T-helper 1 cell treated with Interleukin-12 subunit alpha and Interleukin-12 subunit beta and Interleukin-4 antibody, amounts not matched to agents 30 ng/mL and 1 ng/mL, for 36 hours (primary cell): Measurements from ENCODE around the gene GCNT3. TPM values are rescaled to one million over a fixed set of nuclear protein-coding genes. Genes with fewer than 3 reads are reported as not detected.

Source experiments
- intact Hi-C: fragments of 100-400 bp; cut with micrococcal nuclease; formaldehyde crosslinking; loops from one replicate; pipeline ENCODE4 v1.15.1; 2024
- total RNA-seq: library from RNA; stranded (reverse); gene quantifications from 2 replicates; pipeline ENCODE4 v1.2.3, GENCODE V29; 2022

The GCNT3 gene, protein sequence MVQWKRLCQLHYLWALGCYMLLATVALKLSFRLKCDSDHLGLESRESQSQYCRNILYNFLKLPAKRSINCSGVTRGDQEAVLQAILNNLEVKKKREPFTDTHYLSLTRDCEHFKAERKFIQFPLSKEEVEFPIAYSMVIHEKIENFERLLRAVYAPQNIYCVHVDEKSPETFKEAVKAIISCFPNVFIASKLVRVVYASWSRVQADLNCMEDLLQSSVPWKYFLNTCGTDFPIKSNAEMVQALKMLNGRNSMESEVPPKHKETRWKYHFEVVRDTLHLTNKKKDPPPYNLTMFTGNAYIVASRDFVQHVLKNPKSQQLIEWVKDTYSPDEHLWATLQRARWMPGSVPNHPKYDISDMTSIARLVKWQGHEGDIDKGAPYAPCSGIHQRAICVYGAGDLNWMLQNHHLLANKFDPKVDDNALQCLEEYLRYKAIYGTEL
- total RNA-seq = not detected in 2 replicates

- intact Hi-C loops = no loop called here
These were observed at the start of gene GCNT3 for GRCh38 chr15:59611276-59612260. Gene GCNT3 (plus strand): TSS chr15:59611783. CDS start chr15:59618239, 6,456 bp downstream.

DNA sequence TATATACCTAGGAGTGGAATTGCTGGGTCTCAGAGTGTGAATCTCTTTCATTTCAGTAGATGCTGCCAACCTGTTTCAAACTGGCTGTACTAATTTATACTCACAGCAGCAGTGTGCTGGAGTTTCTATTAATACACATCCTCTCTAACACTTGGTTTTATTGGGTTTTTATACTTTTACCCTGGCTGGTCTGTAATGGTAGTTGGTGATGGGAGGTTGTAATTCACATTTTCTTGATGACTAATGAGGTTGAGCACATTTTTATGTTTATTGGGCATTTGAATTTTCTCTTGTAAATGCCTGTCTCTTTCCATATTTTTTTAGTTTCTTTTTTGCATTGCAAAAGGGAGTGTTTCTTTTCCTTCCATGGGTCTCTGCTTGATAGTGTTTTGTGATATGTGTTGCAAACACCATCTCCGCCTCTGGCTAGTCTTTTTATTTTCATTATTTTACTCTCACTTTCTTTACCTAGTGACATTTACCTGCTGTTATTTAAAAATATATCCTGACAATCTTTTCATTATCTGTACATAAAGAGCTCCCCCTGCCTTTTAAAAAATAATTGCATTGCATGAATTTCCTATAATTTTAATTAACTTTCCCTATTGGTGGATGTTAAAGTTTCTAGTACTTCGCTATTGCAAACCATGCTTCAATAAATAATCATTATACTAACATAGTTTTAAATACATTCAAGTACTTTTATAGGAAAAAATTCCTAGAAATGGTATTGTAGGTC lies 49.0 kb upstream of the GCNT3 start:
- intact Hi-C loops = loop anchor here (2.0 kb wide), 1 partner anchor 30 kb away; no protein-coding TSS in a partner anchor

- intact Hi-C loops = no loop called here
These were observed 46.3 kb upstream of the GCNT3 start for GRCh38 chr15:59565299-59565698.

DNA sequence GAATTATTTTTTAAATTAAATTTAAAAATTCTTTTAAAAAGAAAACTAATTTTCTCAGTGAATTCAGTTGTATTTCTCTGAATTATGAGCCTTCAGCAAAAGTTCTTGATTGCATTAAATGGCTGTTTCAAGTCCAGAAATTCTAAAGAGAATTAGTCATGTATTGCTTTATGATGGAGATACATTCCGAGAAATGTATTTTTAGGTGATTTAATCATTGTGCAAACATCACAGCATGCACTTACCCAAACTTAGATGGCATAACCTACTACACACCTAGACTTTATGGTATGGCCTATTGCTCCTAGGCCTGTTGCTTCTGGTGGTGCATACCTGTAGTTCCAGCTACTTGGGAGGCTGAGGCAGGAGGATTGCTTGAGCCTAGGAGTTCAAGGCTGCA lies 44.3 kb upstream of the GCNT3 start:
- intact Hi-C loops = no loop called here

DNA sequence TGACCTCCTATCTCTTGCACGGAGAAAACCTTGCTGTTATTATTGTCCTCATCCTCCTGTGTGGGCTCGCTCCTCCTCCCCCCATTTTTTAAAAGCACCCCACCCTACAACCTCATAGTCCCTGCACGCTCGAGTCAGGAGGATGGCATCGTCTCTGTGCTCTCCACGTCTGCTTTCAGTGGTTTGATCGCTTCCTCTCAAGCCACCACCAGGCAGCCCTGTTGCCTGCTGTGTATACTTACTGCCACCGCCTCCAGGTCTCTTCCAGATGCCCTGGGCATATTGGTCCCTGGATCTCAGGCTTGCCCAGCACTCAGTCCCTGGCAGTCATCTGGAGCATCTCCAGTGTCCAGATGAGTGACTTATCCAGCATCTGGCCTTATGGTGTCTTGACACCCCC lies 42.1 kb upstream of the GCNT3 start:
- intact Hi-C loops = no loop called here

GRCh38 chr15:59570315-59570714 lies 41.3 kb upstream of the GCNT3 start:
- intact Hi-C loops = no loop called here

DNA sequence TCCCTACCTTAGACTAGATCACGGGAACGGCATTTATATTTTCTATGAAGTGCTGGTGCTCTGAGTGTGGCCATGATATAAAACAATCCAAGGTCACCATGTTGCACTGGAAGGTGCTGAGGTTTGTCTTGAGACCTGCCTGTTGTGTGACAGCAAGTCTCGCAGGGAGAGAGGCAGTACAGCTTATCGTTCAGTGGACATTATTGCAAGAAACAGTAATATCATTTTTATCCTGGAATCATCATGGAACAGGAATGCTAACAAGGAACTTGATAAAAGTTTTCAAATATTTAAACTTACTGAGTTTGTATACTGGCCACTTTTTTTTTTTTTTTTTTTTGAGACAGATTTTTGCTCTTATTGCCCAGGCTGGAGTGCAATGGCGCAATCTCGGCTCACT lies 40.0 kb upstream of the GCNT3 start:
- intact Hi-C loops = no loop called here

DNA sequence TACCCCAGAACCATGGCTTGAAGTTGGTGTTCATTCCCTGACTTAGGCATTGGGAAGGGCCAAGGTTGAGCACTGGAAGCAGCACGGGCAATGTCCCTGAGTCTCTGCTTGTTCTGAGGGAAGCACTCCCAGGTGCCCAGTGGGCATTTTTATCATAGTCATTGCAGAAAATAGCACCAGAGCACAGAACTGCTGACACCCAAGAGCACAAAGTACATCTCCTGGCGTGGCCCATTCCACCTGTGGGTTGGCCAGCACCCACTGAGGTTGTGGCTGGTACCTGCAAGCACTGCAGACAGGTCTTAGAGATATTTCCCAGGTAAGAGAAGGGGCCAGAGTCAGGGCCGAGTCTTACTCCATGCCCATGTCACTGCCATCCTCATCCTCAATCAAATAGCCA lies 28.5 kb upstream of the GCNT3 start:
- intact Hi-C loops = no loop called here

DNA sequence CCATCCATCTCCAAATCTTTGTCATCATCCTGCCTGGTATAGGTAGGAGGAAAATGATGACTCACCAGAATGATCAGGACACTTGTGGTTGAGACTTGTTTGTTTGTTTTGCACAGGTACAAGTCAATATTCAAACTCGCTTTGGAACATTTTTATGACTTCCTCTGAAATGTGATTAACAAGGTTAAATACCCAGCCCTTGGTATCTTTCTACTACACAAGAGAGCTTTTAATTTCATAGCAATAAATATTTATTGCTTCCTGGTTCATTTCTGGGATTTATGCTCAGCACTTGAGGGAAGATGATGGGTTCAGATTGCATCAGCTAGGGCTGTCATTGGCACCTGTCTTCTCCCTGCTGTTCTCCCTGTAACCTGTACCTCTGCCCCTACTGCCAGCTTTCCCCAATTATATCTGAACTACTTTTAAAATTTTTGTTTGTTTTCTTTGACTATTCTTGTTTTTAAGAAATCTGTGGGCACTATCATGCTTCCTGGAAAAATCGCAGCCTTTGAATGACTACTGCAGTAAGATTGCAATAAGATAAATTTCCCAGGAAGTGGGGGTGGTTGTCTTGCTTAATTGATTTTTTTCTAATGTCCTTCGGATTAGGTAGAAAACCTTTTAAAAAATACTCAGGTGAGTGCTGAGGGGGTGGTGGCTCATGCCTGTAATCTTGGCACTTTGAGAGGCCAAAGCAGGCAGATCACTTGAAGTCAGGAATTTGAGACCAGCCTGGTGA lies 24.3 kb upstream of the GCNT3 start:
- intact Hi-C loops = no loop called here

DNA sequence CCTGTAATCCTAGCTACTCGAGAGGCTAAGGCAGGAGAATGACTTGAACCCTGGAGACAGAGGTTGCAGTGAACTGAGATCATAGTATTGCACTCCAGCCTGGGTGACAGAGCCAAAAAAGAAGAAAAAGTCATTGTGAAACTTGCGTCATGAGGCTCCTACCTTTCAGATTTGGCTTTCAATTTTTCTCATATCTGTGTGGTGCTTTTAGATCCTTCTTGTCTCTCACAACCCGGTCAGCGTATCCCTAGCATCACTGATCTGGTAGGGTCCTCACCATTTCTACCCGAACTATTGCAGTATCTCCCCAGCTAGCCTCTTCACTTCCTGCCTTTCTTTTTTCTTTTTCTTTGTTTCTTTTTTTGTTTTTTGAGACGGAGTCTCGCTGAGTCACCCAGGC lies 21.6 kb upstream of the GCNT3 start:
- intact Hi-C loops = no loop called here

GRCh38 chr15:59591356-59591755 lies 20.2 kb upstream of the GCNT3 start:
- intact Hi-C loops = no loop called here

DNA sequence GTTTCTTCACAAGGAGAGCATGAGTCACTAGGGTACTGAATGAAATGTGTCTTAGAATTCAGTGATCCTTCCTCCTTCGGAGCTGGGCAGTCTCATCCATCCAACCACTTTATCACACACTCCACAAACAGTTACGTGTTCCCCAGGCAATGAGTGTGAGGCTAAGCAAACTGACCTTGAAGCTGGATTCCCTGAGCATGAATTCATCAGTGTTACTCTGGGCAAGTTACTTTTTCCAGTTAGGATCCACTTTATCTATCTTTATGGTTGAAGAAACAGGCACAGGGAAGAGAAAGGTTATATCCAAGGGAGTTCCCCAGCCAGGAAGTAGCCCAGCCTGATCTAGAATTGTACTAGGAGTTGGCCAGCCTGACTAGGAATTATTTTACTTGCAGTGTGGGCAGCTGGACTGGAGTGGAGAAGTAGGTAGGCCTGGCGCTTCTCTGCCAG lies 17.1 kb upstream of the GCNT3 start:
- intact Hi-C loops = no loop called here

GRCh38 chr15:59594991-59595390 lies 16.6 kb upstream of the GCNT3 start:
- intact Hi-C loops = no loop called here

DNA sequence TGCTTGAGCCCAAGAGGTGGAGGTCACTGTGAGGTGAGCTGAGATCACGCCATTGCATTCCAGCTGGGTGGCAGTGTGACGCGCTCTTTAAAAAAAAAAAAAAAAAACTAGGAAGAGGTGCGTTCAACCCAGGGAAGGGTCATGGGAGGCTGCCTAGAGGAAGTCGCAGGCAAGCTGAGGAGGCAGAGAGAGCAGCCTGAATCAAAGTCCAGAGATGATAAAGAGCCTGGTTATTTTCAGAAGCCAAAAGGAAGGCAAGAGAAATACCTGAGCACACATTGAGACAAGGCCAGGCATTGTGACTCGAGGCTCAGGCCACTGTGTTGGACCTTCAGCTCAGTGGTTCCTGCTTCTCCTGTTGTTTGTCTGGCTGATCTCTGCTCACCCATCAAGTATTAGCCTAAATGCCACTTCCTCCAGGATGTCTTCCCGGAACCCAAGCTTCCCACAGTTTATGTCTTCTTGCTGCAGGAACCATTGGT lies 16.1 kb upstream of the GCNT3 start:
- intact Hi-C loops = no loop called here

GRCh38 chr15:59596640-59597039 lies 14.9 kb upstream of the GCNT3 start:
- intact Hi-C loops = no loop called here

- intact Hi-C loops = no loop called here
These were observed 13.1 kb upstream of the GCNT3 start for GRCh38 chr15:59598461-59598860.

DNA sequence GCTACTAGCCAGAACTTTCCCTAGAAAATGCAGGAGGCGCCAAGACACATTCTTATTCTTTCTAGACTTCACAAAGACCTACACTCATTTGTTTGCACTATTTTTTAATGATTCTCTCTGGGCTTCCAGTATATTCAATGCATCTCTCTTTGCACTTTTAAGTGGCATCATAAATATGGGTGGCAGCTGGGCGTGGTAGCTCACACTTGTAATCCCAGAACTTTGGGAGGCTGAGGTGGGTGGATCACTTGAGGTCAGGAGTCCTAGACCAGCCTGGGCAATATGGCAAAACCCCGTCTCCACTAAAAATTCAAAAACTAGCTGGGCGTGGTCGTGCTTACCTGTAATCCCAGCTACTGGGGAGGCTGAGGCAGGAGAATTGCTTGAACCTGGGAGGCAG lies 5.6 kb upstream of the GCNT3 start:
- intact Hi-C loops = no loop called here

DNA sequence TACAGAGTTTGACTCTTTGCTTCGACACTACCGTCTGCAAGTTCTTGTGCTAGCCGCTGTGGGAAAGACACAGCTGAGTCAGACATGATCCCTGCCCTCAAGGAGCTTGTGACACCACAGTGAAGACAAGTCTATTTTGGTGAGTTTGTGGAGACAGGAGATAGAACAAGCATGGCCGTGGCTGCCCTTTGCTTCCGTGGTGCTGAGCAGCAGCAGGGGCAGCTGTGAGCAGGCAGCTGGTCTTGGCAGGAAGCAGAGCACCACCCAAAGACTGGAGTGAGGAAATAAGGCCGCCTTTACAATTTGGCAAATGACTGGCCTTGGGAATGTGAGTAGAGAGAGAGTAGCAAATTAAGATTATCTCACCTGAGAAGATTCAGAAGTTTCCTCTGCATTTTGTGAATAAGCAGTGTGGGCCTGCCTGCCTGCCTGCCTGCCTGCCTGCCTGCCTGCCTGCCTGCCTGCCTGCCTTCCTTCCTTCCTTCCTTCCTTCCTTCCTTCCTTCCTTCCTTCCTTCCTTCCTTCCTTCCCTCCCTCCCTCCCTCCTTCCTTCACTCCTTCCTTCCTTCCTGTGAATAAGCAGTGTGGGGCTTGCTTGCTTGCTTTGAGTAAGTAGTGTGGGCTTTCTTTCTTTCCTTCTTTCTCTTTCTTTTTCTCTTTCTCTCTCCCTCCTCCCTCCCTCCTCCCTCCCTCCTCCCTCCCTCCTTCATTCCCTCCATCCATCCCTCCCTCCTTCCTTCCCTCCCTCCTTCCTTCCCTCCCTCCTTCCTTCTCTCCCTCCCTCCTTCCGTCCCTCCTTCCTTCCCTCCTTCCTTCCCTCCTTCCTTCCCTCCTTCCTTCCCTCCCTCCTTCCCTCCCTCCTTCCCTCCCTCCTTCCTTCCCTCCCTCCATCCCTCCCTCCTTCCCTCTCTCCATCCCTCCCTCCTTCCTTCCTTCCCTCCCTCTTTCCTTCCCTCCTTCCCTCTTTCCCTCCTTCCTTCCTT lies 1.6 kb upstream of the GCNT3 start:
- intact Hi-C loops = no loop called here

DNA sequence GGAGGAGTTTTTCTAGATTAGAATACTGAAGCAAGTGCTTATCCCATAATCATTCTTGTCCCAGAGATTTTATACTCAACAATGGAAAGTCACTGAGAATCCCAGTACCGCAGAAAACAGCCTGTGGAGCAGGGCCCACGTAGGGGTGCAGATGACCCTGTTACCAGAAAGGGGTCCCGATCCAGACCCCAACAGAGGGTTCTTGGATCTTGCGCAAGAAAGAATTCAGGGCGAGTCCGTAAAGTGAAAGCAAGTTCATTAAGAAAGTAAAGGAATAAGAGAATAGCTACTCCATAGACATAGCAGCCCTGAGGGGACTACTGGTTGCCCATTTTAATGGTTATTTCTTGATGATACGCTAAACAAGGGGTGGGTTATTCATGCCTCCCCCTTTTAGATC lies 2.6 kb downstream of the GCNT3 start:
- intact Hi-C loops = no loop called here
